Measurements from ENCODE around the gene GATA2.

Gene GATA2

GRCh38 chr3:128494367-128494650 is 1.3 kb upstream of the GATA2 start:
- Mint-ChIP-seq H3K4me1 (peaks cover 38% of the 10 kb centered on the region), H3K27me3 (peaks cover 89% of the 10 kb centered on the region), H3K27ac (no peak overlapping the region), H3K9me3 (no peaks in the 10 kb centered on the region), H3K4me3 (no peak overlapping the region)
- no peak for DNase-seq
- no peak for ATAC-seq

- DNase-seq: no peak
- no peak for ATAC-seq
- H3K4me3 Mint-ChIP-seq: peak overlapping the region; percentile 30 to 66
- peaks cover 40% of the 10 kb centered on the region for H3K4me1 Mint-ChIP-seq
- H3K9me3 Mint-ChIP-seq: no peaks in the 10 kb centered on the region
- no peak overlapping the region for H3K27ac Mint-ChIP-seq
- H3K27me3 Mint-ChIP-seq: peaks cover 91% of the 10 kb centered on the region
Observed at GRCh38 chr3:128493570-128494366, 767 bp upstream of the GATA2 start.

DNA sequence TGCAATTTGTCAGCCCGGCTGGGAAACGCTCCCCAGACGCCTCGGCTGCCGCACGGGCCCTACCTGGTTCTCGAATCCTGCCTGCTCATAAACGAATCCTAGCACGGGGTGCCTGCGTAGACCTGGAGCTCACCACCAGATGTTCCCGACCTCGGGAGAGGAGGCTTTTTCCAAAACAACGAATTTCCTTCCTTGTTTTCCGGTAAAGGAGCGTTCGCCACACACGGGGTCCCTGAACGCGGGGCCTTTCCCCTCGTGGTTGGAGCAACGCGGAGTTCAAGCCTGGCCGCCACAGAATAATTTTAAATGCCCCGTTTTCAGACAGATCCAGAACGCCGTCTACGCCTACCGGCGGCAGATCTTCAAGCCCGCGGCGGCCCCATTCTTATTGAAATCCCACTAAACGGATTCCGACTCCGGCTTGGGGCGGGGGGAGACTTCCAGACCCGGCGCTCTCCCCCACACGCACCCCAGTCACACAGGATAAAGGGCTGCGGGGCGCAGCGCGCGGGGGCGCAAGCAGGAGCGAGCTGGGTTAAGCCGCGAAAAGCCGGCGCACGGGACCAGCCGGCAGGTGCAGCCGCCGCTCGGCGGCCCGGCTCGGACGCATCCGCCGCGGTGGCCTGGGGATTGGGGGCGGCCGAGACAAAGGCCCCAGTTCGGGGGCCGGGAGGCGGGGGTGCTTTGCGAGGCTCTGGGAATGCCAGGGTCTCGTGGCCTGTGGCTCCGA is 895 bp downstream of the GATA2 start:
- H3K9me3 Mint-ChIP-seq: no peaks in the 10 kb centered on the region
- peak overlapping the region; percentile 49 to 51 for H3K4me3 Mint-ChIP-seq
- DNase-seq: peak in 1 of 2 donors; percentile 53
- H3K4me1 Mint-ChIP-seq: peaks cover 52% of the 10 kb centered on the region
- ATAC-seq: no peak
- no peak overlapping the region for H3K27ac Mint-ChIP-seq
- peaks cover 96% of the 10 kb centered on the region for H3K27me3 Mint-ChIP-seq

- no peak for ATAC-seq
- DNase-seq: peak in 1 of 2 donors; percentile 30
- peaks cover 96% of the 10 kb centered on the region for H3K27me3 Mint-ChIP-seq
- H3K27ac Mint-ChIP-seq: no peak overlapping the region
- peaks cover 55% of the 10 kb centered on the region for H3K4me1 Mint-ChIP-seq
- H3K9me3 Mint-ChIP-seq: no peaks in the 10 kb centered on the region
- peak overlapping the region; percentile 49 to 51 for H3K4me3 Mint-ChIP-seq
Observed at GRCh38 chr3:128491691-128491940, 1.4 kb downstream of the GATA2 start.

DNA sequence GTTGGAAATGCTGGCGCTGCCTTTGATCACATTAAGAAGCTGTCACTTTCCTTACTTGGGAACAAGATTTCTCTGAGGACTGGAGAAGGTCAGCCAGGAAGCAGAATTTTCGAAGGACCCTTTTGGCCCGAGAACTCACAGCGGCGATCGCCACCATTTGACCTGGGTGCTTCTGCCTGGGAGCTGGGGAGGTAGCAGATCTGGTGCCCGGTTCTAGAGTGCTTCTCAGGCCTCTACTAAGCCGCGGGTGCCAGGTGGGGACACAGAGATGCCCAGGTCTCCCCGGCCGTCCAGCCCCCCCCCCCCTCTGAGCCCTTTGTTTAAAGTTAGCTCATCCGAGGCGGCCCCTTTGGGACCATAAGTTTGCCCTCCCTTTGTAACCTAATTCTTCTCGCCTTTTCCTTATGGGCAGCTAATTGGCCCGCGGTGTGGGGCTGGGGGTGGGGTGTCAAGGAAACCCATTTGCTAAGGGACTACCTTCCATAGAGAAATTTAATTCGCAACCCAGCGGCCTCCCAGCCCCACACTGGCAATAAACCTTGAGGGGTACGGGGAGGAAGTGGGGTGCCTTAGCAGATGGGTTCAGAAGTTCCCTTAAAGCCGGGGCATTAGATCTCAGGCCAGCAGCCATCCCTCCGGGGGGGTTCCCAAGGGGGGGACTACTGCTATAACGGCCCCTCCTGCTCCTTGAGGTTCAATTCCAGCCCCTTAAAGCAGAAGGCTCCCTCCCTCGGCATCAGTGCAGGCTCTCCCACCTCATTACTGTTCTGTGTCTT is 1.9 kb downstream of the GATA2 start:
- Mint-ChIP-seq H3K9me3 (no peaks in the 10 kb centered on the region), H3K4me1 (peaks cover 60% of the 10 kb centered on the region), H3K4me3 (no peak overlapping the region), H3K27me3 (peaks cover 96% of the 10 kb centered on the region), H3K27ac (no peak overlapping the region)
- DNase-seq: no peak
- ATAC-seq: no peak

- Mint-ChIP-seq H3K27ac (no peak overlapping the region), H3K4me1 (peaks cover 63% of the 10 kb centered on the region), H3K4me3 (no peak overlapping the region), H3K9me3 (no peaks in the 10 kb centered on the region), H3K27me3 (peaks cover 96% of the 10 kb centered on the region)
- ATAC-seq: no peak
- DNase-seq: no peak
Observed at GRCh38 chr3:128490650-128490914, 2.4 kb downstream of the GATA2 start.

- peak overlapping the region; percentile 73 to 84 for H3K4me3 Mint-ChIP-seq
- peaks cover 96% of the 10 kb centered on the region for H3K27me3 Mint-ChIP-seq
- ATAC-seq (no peak), DNase-seq (peak in 1 of 2 donors; percentile 39)
- no peaks in the 10 kb centered on the region for H3K9me3 Mint-ChIP-seq
- peaks cover 63% of the 10 kb centered on the region for H3K4me1 Mint-ChIP-seq
- no peak overlapping the region for H3K27ac Mint-ChIP-seq
Observed at GRCh38 chr3:128489927-128490649, 2.9 kb downstream of the GATA2 start.

- H3K27me3 Mint-ChIP-seq: peaks cover 96% of the 10 kb centered on the region
- H3K4me3 Mint-ChIP-seq: peak overlapping the region; percentile 73 to 84
- no peak overlapping the region for H3K27ac Mint-ChIP-seq
- ATAC-seq: no peak
- DNase-seq: peak in 1 of 2 donors; percentile 24
- H3K4me1 Mint-ChIP-seq: peaks cover 66% of the 10 kb centered on the region
- no peaks in the 10 kb centered on the region for H3K9me3 Mint-ChIP-seq
Observed at GRCh38 chr3:128489674-128489926, 3.4 kb downstream of the GATA2 start.

DNA sequence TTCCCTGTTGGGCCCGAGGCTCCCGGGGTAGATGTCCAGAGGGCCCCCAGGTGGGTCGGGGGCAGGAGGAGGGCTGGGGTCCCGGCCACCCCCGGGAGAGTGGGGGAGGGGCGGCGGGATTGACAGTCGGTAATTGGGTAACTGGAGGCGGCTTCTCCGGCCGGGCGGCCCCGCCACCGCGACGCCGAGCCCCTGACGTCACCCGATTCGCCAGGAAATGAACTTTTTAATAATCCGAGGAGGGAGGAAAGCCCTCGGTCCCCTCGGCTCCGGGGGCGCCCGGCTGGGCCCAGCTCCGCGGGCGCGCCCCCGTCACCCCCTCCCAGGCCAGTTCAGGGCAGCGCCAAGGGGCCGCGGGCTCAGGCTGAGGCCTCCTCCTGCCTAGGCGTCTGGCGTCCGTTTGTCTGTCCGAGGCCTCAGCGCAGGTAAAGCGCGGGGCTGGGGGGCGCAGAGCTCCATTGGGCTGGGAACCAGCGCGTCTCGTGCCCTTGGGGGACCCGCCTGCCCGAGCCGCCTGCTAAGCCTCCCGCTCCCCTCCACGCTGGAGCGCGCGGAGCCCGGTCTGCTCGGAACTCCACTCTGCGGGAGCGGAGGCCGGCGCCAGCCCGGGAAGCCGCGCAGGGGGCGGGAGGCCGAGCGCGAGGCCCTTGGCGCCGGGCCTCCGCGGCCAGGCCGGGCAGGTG is 3.9 kb downstream of the GATA2 start:
- peak; percentile 31 to 45 for DNase-seq
- Mint-ChIP-seq H3K4me3 (peak overlapping the region; percentile 84 to 85), H3K4me1 (peaks cover 71% of the 10 kb centered on the region), H3K27me3 (peaks cover 96% of the 10 kb centered on the region), H3K9me3 (no peaks in the 10 kb centered on the region), H3K27ac (peak overlapping the region in 1 of 2 donors; percentile 86)
- peak; percentile 16 for ATAC-seq

DNA sequence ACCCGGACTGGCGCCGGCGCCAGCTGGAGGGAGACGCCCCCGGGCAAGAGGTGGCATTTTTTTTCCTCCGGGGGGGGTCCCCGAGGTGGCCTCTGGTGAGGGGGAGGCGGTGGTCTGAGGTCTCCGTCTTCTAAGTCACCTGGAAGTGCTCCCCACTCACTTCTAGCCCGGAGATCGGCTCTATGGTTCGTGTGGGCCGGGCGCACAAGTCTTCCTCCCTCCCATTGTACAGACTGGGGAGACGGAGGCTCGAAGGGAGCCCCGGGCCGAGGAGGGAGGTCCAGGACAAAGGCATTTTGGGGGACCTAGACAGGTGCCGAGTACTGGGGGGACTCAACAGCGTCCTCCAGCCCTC is 4.4 kb downstream of the GATA2 start:
- no peak for DNase-seq
- H3K27ac Mint-ChIP-seq: peak overlapping the region in 1 of 2 donors; percentile 86
- H3K27me3 Mint-ChIP-seq: peaks cover 96% of the 10 kb centered on the region

DNA sequence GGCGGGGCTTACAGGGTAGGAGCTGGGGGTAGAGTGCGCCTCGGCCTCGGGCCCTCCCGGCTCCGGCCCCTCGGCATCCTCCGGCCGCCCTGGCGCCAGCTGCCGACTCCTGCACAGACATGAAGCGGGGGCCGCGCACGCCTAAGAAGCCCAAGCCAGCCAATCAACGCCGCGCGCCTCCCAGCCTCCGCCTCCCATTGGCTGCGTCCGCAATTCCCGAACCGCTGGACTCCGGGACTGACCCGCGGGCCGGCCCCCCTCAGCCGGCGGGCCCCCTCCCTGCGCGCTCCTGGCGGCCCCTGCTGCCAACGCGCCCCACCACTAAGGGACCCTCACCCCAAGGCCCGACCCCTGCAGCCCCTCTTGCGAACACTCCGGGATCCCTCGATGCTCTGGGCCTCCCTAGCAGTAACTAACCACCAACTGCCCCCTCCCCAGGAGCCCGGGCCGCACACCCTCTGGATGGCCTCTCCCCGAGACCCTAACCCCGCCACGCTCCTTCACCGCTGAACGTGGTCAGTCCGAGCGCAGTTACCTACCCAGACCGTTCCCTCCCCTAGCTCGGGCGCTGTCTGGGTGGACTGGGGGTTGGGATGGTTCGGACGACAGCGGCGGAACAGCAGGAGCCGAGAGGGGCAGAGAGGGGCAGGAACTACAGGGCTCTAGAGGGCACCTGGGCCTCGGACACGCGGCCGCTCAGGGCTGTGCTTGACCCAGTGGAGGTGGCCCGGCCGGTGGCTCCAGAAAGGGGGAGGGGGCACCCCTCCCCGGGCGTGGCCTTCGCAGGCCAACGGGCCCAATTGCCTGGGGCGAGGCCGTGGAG is 5.0 kb downstream of the GATA2 start:
- peak in 1 of 2 donors; percentile 36 for DNase-seq
- H3K4me3 Mint-ChIP-seq: peak overlapping the region; percentile 85 to 89
- no peak overlapping the region for H3K27ac Mint-ChIP-seq
- H3K4me1 Mint-ChIP-seq: peaks cover 76% of the 10 kb centered on the region
- peak; percentile 39 for ATAC-seq
- peaks cover 96% of the 10 kb centered on the region for H3K27me3 Mint-ChIP-seq
- H3K9me3 Mint-ChIP-seq: no peaks in the 10 kb centered on the region

More for the DNA sequence above, 4.4 kb downstream of the GATA2 start:
- peak; percentile 15 for ATAC-seq
- no peaks in the 10 kb centered on the region for H3K9me3 Mint-ChIP-seq
- H3K4me3 Mint-ChIP-seq: peak overlapping the region; percentile 84 to 85
- peaks cover 75% of the 10 kb centered on the region for H3K4me1 Mint-ChIP-seq

GRCh38 chr3:128487538-128487812 is 5.5 kb downstream of the GATA2 start:
- peaks cover 99% of the 10 kb centered on the region for H3K27me3 Mint-ChIP-seq
- no peaks in the 10 kb centered on the region for H3K9me3 Mint-ChIP-seq
- peak overlapping the region; percentile 85 to 89 for H3K4me3 Mint-ChIP-seq
- peaks cover 80% of the 10 kb centered on the region for H3K4me1 Mint-ChIP-seq
- no peak for DNase-seq
- ATAC-seq: peak; percentile 31
- H3K27ac Mint-ChIP-seq: no peak overlapping the region

GRCh38 chr3:128486681-128487537 is 6.1 kb downstream of the GATA2 start:
- ATAC-seq: peak; percentile 19
- Mint-ChIP-seq H3K9me3 (no peaks in the 10 kb centered on the region), H3K27ac (no peak overlapping the region), H3K4me3 (peak overlapping the region; percentile 85 to 89), H3K4me1 (peaks cover 76% of the 10 kb centered on the region), H3K27me3 (peaks cover 99% of the 10 kb centered on the region)
- peak in 1 of 2 donors; percentile 29 for DNase-seq

- peaks cover 72% of the 10 kb centered on the region for H3K4me1 Mint-ChIP-seq
- peaks cover 96% of the 10 kb centered on the region for H3K27me3 Mint-ChIP-seq
- H3K4me3 Mint-ChIP-seq: peak overlapping the region; percentile 85 to 89
- H3K27ac Mint-ChIP-seq: no peak overlapping the region
- ATAC-seq (no peak), DNase-seq (no peak)
- H3K9me3 Mint-ChIP-seq: no peaks in the 10 kb centered on the region
Observed at GRCh38 chr3:128486205-128486628, 6.8 kb downstream of the GATA2 start.

Data from stimulated activated naive CD8-positive, alpha-beta T cell treated with anti-CD3 and anti-CD28 coated beads, Interleukin-15, amount 100 ng/mL, for 72 hours (primary cell).